DND-41 (cell line): ENCODE data around the gene GPR176.

ENCODE experiments used
- ATAC-seq: fragments of 200-7000 bp; cut with Tn5 transposase; 3 replicates; pipeline ENCODE4 v1.9.1; 2021; ENCODE audit warnings: low read depth; ENCODE audit not compliant: insufficient read depth
- DNase-seq: peaks from one replicate; pipeline ENCODE4 v3.0.0-alpha.2; 2020
- H2AFZ ChIP-seq: 2 replicates; pipeline ENCODE4 v1.6.0; 2012; ENCODE audit warnings: low read depth, low read length
- H3K27ac ChIP-seq: 2 replicates; pipeline ENCODE4 v1.5.1; 2012; ENCODE audit warnings: low read length, inconsistent platforms
- H3K27me3 ChIP-seq: fragments of 200-600 bp; sonication (generic); 2 replicates; pipeline ENCODE4 v1.6.0; 2012; ENCODE audit warnings: low read length, mild to moderate bottlenecking, inconsistent platforms; ENCODE audit not compliant: insufficient read depth, poor library complexity
- H3K36me3 ChIP-seq: 2 replicates; pipeline ENCODE4 v1.5.1; 2012; ENCODE audit warnings: low read length, inconsistent platforms; ENCODE audit not compliant: insufficient read depth
- H3K4me1 ChIP-seq: 2 replicates; pipeline ENCODE4 v1.5.1; 2012; ENCODE audit warnings: mild to moderate bottlenecking, low read length; ENCODE audit not compliant: insufficient read depth
- H3K4me2 ChIP-seq: 2 replicates; pipeline ENCODE4 v1.6.0; 2012; ENCODE audit warnings: mild to moderate bottlenecking, moderate library complexity, low read length, inconsistent platforms; ENCODE audit not compliant: insufficient read depth
- H3K4me3 ChIP-seq, 2 experiments: fragments of 200-600 bp in 1 of 2; shearing (Covaris generic) in 1 of 2; 2 replicates each; pipeline ENCODE4 v1.5.1; 2012 to 2016; ENCODE audit warnings: inconsistent platforms in 2 of 2, low read length in 2 of 2, mild to moderate bottlenecking in 2 of 2, low read depth in 1 of 2, moderate library complexity in 1 of 2
- H3K79me2 ChIP-seq: 2 replicates; pipeline ENCODE4 v1.6.0; 2012; ENCODE audit warnings: low read length, inconsistent platforms; ENCODE audit not compliant: insufficient read depth
- H3K9ac ChIP-seq: 2 replicates; pipeline ENCODE4 v1.6.0; 2012; ENCODE audit warnings: low read depth, mild to moderate bottlenecking, inconsistent platforms, low read length, moderate library complexity
- H3K9me3 ChIP-seq: 2 replicates; pipeline ENCODE4 v1.5.1; 2012; ENCODE audit warnings: low read length, moderate library complexity, mild to moderate bottlenecking, inconsistent platforms; ENCODE audit not compliant: insufficient read depth, severe bottlenecking
- H4K20me1 ChIP-seq: 2 replicates; pipeline ENCODE4 v1.6.0; 2012; ENCODE audit warnings: low read length; ENCODE audit not compliant: insufficient read depth
- EZH2 ChIP-seq: IDR thresholded peaks from 3 replicates; pipeline ENCODE4 v1.6.1; 2012; ENCODE audit warnings: borderline replicate concordance, low read depth, mild to moderate bottlenecking, moderate library complexity, low read length, inconsistent platforms; ENCODE audit not compliant: severe bottlenecking
- TF ChIP-seq, protein P1 (sequence below): IDR thresholded peaks from 2 replicates; pipeline ENCODE4 v1.5.1; 2012; ENCODE audit warnings: borderline replicate concordance, low read length, moderate library complexity, mild to moderate bottlenecking; ENCODE audit not compliant: poor library complexity, severe bottlenecking; ENCODE audit errors: extremely low read depth

Gene GPR176

DNA sequence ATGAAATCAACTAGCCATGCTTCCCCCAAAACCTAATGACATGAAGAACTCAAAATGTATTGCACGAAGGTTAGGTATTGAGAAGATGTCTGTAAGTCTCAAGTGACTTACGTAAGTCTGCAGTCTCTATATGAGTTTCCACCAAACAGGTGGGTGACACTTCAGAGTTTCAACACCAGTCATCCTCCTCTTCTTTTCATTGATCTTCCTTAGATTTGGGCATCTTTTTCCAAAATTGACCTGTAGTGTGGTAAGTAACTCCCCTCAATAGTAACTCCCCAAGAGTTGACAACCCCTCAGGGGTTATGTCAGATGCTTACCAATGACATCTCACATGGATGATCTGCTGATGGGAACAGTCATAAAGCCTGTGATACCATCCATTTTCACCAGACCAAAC is 46.1 kb downstream of the GPR176 start:
- Histone ChIP-seq H3K79me2 (no peaks in the 10 kb centered on the region), H3K4me2 (no peak overlapping the region)
- ATAC-seq, result no peak

GRCh38 chr15:39870537-39870936 is 49.5 kb downstream of the GPR176 start:
- H3K4me1 ChIP-seq, result no peaks in the 10 kb centered on the region
- H3K27ac ChIP-seq, result no peak overlapping the region
- no peaks in the 10 kb centered on the region for H3K79me2 ChIP-seq
- no peak overlapping the region for H3K4me3 ChIP-seq
- H3K27me3 ChIP-seq, result peaks cover 14% of the 10 kb centered on the region
- TF ChIP-seq, protein P1, sequence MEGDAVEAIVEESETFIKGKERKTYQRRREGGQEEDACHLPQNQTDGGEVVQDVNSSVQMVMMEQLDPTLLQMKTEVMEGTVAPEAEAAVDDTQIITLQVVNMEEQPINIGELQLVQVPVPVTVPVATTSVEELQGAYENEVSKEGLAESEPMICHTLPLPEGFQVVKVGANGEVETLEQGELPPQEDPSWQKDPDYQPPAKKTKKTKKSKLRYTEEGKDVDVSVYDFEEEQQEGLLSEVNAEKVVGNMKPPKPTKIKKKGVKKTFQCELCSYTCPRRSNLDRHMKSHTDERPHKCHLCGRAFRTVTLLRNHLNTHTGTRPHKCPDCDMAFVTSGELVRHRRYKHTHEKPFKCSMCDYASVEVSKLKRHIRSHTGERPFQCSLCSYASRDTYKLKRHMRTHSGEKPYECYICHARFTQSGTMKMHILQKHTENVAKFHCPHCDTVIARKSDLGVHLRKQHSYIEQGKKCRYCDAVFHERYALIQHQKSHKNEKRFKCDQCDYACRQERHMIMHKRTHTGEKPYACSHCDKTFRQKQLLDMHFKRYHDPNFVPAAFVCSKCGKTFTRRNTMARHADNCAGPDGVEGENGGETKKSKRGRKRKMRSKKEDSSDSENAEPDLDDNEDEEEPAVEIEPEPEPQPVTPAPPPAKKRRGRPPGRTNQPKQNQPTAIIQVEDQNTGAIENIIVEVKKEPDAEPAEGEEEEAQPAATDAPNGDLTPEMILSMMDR, result no peak
- no peak for TF ChIP-seq EZH2
- no peaks in the 10 kb centered on the region for H4K20me1 ChIP-seq
- H2AFZ ChIP-seq, result no peak overlapping the region
- no peaks in the 10 kb centered on the region for H3K9me3 ChIP-seq
- ATAC-seq, result no peak
- no peak for DNase-seq
- no peak overlapping the region for H3K4me2 ChIP-seq
- no peak overlapping the region for H3K9ac ChIP-seq
- H3K36me3 ChIP-seq, result no peaks in the 10 kb centered on the region

More for the DNA sequence above, 46.1 kb downstream of the GPR176 start:
- TF ChIP-seq EZH2, result no peak
- TF ChIP-seq, protein P1, result no peak
- no peak overlapping the region for H3K9ac ChIP-seq
- no peaks in the 10 kb centered on the region for H3K36me3 ChIP-seq
- no peak overlapping the region for H3K4me3 ChIP-seq
- no peak overlapping the region for H2AFZ ChIP-seq
- H3K27ac ChIP-seq, result no peak overlapping the region
- H3K9me3 ChIP-seq, result no peaks in the 10 kb centered on the region
- H4K20me1 ChIP-seq, result no peaks in the 10 kb centered on the region
- H3K4me1 ChIP-seq, result no peaks in the 10 kb centered on the region
- DNase-seq, result no peak
- H3K27me3 ChIP-seq, result peaks cover 3% of the 10 kb centered on the region

DNA sequence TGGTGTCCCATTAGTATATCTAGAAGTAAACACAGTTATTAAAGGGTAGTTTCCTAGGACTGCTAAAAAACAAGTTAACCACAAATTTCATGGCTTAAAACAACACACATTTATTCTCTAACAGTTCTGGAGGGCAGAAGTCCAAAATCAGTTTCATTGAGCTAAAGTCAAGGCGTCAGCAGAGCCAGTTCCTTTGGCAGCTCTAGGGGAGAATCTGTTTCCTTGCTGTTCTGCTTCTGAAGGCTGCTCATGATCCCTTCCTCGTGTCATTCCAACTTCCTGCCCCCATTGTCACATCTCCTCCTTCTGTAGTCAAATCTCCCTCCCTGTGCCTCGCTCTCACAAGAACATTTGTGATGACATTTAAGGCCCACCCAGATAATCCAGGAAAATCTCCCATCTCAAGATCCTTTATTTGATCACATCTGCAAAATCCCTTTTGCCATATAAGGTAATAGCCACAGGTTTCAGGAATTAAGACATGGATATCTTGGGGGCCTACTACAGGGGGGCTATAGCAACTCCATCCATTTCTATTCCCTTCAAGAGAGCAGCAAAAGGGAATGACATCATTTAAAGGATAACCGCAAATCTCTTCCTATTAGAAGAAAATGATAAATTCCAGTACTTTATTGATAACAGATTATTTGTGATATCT is 50.1 kb downstream of the GPR176 start:
- TF ChIP-seq, protein P1, result no peak
- no peak for TF ChIP-seq EZH2
- no peak overlapping the region for H3K9ac ChIP-seq

More for the DNA sequence above, 50.1 kb downstream of the GPR176 start:
- Histone ChIP-seq H4K20me1 (no peaks in the 10 kb centered on the region), H2AFZ (no peak overlapping the region), H3K4me2 (no peak overlapping the region), H3K79me2 (no peaks in the 10 kb centered on the region), H3K9me3 (no peaks in the 10 kb centered on the region), H3K27ac (no peak overlapping the region), H3K27me3 (peaks cover 14% of the 10 kb centered on the region), H3K4me3 (no peak overlapping the region), H3K4me1 (no peaks in the 10 kb centered on the region), H3K36me3 (no peaks in the 10 kb centered on the region)
- no peak for DNase-seq
- no peak for ATAC-seq
